Peyer's patch (tissue), 4 donors: Measurements from ENCODE around the gene NPM1. TPM values are rescaled to one million over a fixed set of nuclear protein-coding genes. Genes with fewer than 3 reads are reported as not detected.
"Not testable (repeated sequence)": the region's sequence is repeated elsewhere in the genome, so short reads cannot be mapped to it uniquely, and the experiment has no call there.

Experiments used
- DNase-seq, 3 donors: peaks; one replicate each; pipeline ENCODE4 v3.0.0-alpha.2; 2017 to 2019
- H3K27ac ChIP-seq, 4 donors: fragments of 200-600 bp; sonication (generic); one replicate each; pipeline ENCODE4 v1.5.1; 2016 to 2019
- H3K27me3 ChIP-seq, 2 donors: fragments of 200-600 bp; sonication (generic); one replicate each; pipeline ENCODE4 v1.5.1; 2019
- H3K36me3 ChIP-seq, 3 donors: fragments of 200-600 bp; sonication (generic); one replicate each; pipeline ENCODE4 v1.5.1; 2016 to 2019
- H3K4me1 ChIP-seq, 4 donors: fragments of 200-600 bp; sonication (generic); one replicate each; pipeline ENCODE4 v1.5.1; 2016 to 2019
- H3K4me3 ChIP-seq, 4 donors: fragments of 200-600 bp; sonication (generic); 1 replicate in 3 of 4; 2 replicates in 1 of 4; pipeline ENCODE4 v1.5.1; 2016 to 2019; ENCODE audit warnings: mild to moderate bottlenecking in 1 of 4
- H3K9me3 ChIP-seq, 4 donors: fragments of 200-600 bp; sonication (generic); one replicate each; pipeline ENCODE4 v1.5.1; 2016 to 2019; ENCODE audit warnings: mild to moderate bottlenecking in 1 of 4
- POLR2A ChIP-seq, 2 donors: fragments of 450-650 bp; IDR thresholded peaks; one replicate each; pipeline ENCODE4 v1.5.1; 2017; ENCODE audit warnings: antibody characterized with exemption in 2 of 2, mild to moderate bottlenecking in 2 of 2, moderate library complexity in 2 of 2
- total RNA-seq, 4 donors: library from RNA; depleted of rRNA; stranded (reverse); fragments of >200 nt; gene quantifications; one replicate each; pipeline ENCODE4 v1.1.0, GENCODE V29; 2016
- TF ChIP-seq, protein P1 (sequence below), 6 experiments: fragments of 450-650 bp in 4 of 6; fragments of 200-600 bp in 2 of 6; sonication (generic) in 1 of 6; IDR thresholded peaks; one replicate each; pipeline ENCODE4 v1.5.1; 2017 to 2019; ENCODE audit warnings: antibody characterized with exemption in 6 of 6, mild to moderate bottlenecking in 3 of 6, moderate library complexity in 1 of 6

NPM1 gene
- total RNA-seq, 4 donors from 2014 or later: 167 to 468 (median 197) TPM

DNA sequence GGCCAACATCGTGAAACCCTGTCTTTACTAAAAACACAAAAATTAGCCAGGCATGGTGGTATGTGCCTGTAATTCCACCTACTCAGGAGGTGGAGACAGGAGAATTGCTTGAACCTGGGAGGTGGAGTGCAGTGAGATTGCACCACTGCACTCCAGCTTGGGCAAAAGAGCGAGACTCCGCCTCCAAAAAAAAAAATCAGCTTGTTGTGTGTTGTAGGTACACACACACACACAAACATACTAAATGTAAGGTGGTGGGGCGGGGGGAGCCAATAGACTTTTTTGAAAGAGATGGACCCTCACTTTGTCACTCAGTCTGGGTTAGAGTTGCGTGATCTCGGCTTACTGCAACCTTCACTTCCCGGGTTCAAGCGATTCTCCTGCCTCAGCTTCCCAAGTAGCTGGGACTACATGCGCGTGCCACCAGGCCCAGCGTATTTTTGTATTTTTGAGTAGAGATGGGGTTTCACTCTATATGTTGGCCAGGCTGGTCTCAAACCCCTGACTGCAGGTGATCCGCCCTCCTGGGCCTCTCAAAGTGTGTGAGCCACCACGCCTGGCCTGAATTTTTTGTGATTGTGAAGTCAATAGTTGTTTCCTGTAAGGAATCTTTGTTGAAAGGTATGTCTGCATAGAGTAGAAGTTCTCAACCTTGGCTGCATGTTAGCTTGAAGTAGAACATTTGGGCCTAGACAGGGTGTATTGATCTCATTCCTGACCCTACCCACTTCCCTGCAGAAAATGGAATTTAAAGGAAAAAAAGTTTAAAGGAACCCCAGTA lies 13.7 kb downstream of the NPM1 start:
- Histone ChIP-seq H3K27ac (no peak overlapping the region), H3K36me3 (peaks cover 0 to 69% (median 0%) of the 10 kb centered on the region in 3 donors)

DNA sequence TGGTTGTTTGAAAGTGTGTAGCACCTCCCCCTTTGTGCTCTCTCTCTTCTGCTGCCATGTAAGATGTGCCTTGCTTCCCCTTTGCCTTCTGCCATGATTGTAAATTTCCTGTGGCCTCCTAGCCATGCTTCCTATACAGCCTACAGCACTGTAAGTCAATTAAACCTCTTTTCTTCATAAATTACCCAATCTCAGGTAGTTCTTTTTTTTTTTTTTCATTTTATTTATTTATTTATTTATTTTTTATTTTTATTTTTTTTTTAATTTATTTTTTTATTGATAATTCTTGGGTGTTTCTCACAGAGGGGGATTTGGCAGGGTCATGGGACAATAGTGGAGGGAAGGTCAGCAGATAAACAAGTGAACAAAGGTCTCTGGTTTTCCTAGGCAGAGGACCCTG lies 15.1 kb downstream of the NPM1 start:
- H3K4me1 ChIP-seq, H3K4me3 ChIP-seq, H3K9me3 ChIP-seq, DNase-seq, H3K27ac ChIP-seq, H3K27me3 ChIP-seq: not testable (repeated sequence)
- H3K36me3 ChIP-seq: peaks cover 0 to 67% (median 0%) of the 10 kb centered on the region in 3 donors

More for the DNA sequence above, 13.7 kb downstream of the NPM1 start:
- no peak for DNase-seq
- Histone ChIP-seq H3K4me1 (peaks cover 0 to 5% (median 0%) of the 10 kb centered on the region in 4 donors), H3K4me3 (no peak overlapping the region), H3K9me3 (no peaks in the 10 kb centered on the region), H3K27me3 (no peaks in the 10 kb centered on the region)
- TF ChIP-seq, protein P1, sequence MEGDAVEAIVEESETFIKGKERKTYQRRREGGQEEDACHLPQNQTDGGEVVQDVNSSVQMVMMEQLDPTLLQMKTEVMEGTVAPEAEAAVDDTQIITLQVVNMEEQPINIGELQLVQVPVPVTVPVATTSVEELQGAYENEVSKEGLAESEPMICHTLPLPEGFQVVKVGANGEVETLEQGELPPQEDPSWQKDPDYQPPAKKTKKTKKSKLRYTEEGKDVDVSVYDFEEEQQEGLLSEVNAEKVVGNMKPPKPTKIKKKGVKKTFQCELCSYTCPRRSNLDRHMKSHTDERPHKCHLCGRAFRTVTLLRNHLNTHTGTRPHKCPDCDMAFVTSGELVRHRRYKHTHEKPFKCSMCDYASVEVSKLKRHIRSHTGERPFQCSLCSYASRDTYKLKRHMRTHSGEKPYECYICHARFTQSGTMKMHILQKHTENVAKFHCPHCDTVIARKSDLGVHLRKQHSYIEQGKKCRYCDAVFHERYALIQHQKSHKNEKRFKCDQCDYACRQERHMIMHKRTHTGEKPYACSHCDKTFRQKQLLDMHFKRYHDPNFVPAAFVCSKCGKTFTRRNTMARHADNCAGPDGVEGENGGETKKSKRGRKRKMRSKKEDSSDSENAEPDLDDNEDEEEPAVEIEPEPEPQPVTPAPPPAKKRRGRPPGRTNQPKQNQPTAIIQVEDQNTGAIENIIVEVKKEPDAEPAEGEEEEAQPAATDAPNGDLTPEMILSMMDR (IDR thresholded peaks at IDR 0.05): no peak
- TF ChIP-seq POLR2A (IDR thresholded peaks at IDR 0.05): no peak

DNA sequence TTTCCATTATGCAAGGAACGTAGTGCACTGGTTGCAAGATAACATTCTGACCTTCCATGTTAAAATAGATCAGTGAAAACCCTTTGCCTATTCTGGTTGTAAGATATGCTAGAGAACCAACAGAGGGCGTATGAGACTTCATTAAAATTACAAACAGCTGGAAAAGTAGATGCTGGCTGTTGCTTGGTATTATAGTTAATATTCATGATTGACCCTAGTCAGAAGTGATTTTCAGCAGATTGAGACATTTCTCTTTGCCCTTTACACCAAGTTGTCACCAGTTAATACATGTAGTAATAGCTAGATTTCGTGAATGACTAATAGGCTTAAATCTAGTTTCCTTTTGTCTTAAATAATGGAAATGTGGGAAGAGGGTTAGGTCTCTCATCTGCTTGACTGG lies 18.0 kb downstream of the NPM1 start:
- TF ChIP-seq, protein P1 (IDR thresholded peaks at IDR 0.05): peak in 4 of 6 experiments; percentile 20 to 35 (median 30)
- TF ChIP-seq POLR2A (IDR thresholded peaks at IDR 0.05): no peak
- H3K9me3 ChIP-seq: no peaks in the 10 kb centered on the region
- peaks cover 0 to 15% (median 3%) of the 10 kb centered on the region in 4 donors for H3K4me1 ChIP-seq
- no peak for DNase-seq
- H3K27me3 ChIP-seq: no peaks in the 10 kb centered on the region
- H3K36me3 ChIP-seq: peaks cover 0 to 63% (median 0%) of the 10 kb centered on the region in 3 donors
- H3K27ac ChIP-seq: no peak overlapping the region
- H3K4me3 ChIP-seq: no peak overlapping the region

DNA sequence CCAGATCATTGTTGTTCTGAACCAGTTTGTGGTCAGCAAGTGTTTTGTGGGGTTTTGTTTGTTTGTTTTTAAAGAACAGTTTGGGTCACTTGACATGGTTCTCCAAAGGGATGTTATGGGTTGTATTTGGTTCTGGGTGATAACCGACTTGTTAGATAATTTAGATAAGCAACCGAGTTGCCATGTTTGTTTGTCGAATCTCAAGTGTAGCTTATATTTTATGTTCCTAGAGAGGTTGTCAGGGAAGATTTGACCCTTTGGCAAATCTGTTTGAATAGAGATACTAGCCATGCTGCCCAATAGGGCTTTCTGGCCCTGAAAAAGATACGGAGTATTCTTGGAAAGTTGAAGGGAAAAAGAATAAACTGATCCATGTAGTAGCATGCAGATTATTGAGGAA lies 19.6 kb downstream of the NPM1 start:
- Histone ChIP-seq H3K9me3 (no peaks in the 10 kb centered on the region), H3K4me1 (peaks cover 0 to 15% (median 3%) of the 10 kb centered on the region in 4 donors), H3K36me3 (peaks cover 0 to 64% (median 0%) of the 10 kb centered on the region in 3 donors), H3K27ac (no peak overlapping the region), H3K27me3 (no peaks in the 10 kb centered on the region), H3K4me3 (no peak overlapping the region)
- no peak for TF ChIP-seq POLR2A (IDR thresholded peaks at IDR 0.05)
- no peak for DNase-seq

DNA sequence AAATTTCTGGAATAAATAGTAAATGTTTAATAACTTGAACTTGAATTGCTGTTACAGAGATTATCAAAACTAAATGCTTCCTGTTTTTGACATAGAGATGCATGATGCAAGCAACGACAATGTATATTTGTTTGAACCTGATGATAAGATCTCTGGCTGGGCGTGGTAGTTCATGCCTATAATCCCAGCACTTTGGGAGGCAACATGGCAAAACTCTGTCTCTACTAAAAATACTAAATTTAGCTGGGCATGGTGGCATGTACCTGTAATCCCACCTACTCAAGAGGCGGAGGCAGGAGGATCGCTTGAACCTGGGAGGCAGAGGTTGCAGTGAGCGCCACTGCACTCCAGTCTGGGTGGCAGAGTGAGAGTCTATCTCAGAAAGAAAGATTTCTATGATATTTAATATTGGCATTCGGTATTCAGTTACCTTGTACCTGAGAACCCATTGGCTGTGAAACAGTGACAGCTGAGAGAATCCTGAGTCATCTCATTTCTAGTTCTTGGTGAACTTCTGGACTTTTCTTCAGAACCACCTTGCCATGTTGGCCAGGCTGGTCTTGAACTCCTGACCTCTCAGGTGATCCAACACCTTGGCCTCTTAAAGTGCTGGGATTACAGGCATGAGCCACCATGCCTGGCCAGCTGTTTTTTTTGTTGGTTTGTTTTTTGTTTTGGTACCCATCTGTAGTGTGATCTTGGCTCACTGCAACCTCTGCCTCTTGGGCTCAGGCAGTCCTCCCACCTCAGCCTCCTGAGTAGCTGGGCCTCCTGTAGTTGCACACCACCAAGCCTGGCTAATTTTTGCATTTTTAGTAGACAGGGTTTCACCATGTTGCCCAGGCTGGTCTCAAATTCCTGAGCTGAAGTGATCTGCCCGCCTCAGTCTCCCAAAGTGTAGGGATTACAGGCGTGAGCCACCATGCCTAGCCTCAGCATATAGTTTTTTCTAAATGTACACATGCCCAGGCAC lies 21.8 kb downstream of the NPM1 start:
- H3K27ac ChIP-seq: no peak overlapping the region
- H3K27me3 ChIP-seq: no peaks in the 10 kb centered on the region
- TF ChIP-seq POLR2A (IDR thresholded peaks at IDR 0.05): no peak
- TF ChIP-seq, protein P1 (IDR thresholded peaks at IDR 0.05): no peak
- no peaks in the 10 kb centered on the region for H3K9me3 ChIP-seq
- H3K4me1 ChIP-seq: peaks cover 0 to 15% (median 3%) of the 10 kb centered on the region in 4 donors
- H3K4me3 ChIP-seq: no peak overlapping the region
- DNase-seq: no peak
- H3K36me3 ChIP-seq: peaks cover 0 to 64% (median 0%) of the 10 kb centered on the region in 3 donors

DNA sequence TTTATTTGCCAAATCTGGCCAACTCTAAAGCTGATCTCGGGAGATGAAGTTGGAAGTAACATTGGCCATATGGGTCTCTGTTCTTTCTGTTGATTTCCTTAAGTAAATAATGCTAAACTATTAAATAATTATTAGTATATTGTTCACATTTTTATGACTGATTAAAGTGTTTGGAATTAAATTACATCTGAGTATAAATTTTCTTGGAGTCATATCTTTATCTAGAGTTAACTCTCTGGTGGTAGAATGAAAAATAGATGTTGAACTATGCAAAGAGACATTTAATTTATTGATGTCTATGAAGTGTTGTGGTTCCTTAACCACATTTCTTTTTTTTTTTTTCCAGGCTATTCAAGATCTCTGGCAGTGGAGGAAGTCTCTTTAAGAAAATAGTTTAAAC lies 22.5 kb downstream of the NPM1 start:
- TF ChIP-seq, protein P1 (IDR thresholded peaks at IDR 0.05): no peak
- TF ChIP-seq POLR2A (IDR thresholded peaks at IDR 0.05): no peak
- DNase-seq: no peak
- Histone ChIP-seq H3K4me3 (no peak overlapping the region), H3K27me3 (no peaks in the 10 kb centered on the region), H3K36me3 (peaks cover 0 to 58% (median 0%) of the 10 kb centered on the region in 3 donors), H3K27ac (no peak overlapping the region), H3K9me3 (no peaks in the 10 kb centered on the region), H3K4me1 (peaks cover 0 to 15% (median 3%) of the 10 kb centered on the region in 4 donors)
